ENCODE results near the gene ALKBH3. TPM values are rescaled to one million over a fixed set of nuclear protein-coding genes. Genes with fewer than 3 reads are reported as not detected.

ALKBH3 gene
- total RNA-seq, 1 experiment from 2014 or later: 36.7 TPM

GRCh38 chr11:43832536-43832935 is 48.1 kb upstream of the ALKBH3 start (continued):
- TF ChIP-seq REST (IDR thresholded peaks at IDR 0.05; ENCODE audit: low read depth): no peak
- TF ChIP-seq EZH2phosphoT487 (IDR thresholded peaks at IDR 0.05; ENCODE audit: borderline replicate concordance): no peak
- no peak for TF ChIP-seq SRF (IDR thresholded peaks at IDR 0.05; ENCODE audit: low read depth)
- TF ChIP-seq TCF7L2 (IDR thresholded peaks at IDR 0.05; ENCODE audit: borderline replicate concordance, extremely low read depth, insufficient read depth, insufficient read length): no peak
- no peak for TF ChIP-seq RAD21 (IDR thresholded peaks at IDR 0.05; ENCODE audit: low read depth)
- no peak for TF ChIP-seq CBX3 (IDR thresholded peaks at IDR 0.05; ENCODE audit: low read depth)

GRCh38 chr11:43833657-43834073 is 47.0 kb upstream of the ALKBH3 start:
- POLR2A ChIA-PET: no interaction called here

More at GRCh38 chr11:43833657-43834073, 47.0 kb upstream of the ALKBH3 start:
- Histone ChIP-seq H2AFZ (ENCODE audit: low read depth, low read length, poor library complexity, severe bottlenecking) (no peak overlapping the region), H3K4me3 (replicated peaks in 1 of 2; ENCODE audit: low read depth in 1 of 2, low read length in 2 of 2) (no peak overlapping the region), H3K9ac (ENCODE audit: low read length) (no peak overlapping the region), H3K9me3 (ENCODE audit: control insufficient read depth in 1 of 2, insufficient read depth in 1 of 2, low read depth in 1 of 2, low read length in 2 of 2) (no peaks in the 10 kb centered on the region), H3K9me2 (ENCODE audit: insufficient read depth) (no peaks in the 10 kb centered on the region), H3K27me3 (ENCODE audit: insufficient read depth, low read length) (no peaks in the 10 kb centered on the region), H3K4me1 (ENCODE audit: control insufficient read depth in 1 of 2, insufficient read depth in 2 of 2, low read length in 2 of 2) (peaks cover 24 to 44% of the 10 kb centered on the region in 2 experiments), H3K27ac (ENCODE audit: low read depth, low read length) (no peak overlapping the region), H3K79me2 (ENCODE audit: insufficient read depth, low read length) (no peaks in the 10 kb centered on the region), H3K36me3 (ENCODE audit: control insufficient read depth in 1 of 2, insufficient read depth in 2 of 2, low read length in 2 of 2) (no peaks in the 10 kb centered on the region), H3K4me2 (ENCODE audit: low read length) (no peak overlapping the region), H4K20me1 (ENCODE audit: insufficient read depth) (no peaks in the 10 kb centered on the region)
- ChIA-PET RAD21 (ENCODE audit: low non-redundant PET in 1 of 2, low total read pairs in 2 of 2, uncharacterized antibody in 2 of 2, unreplicated experiment in 2 of 2) (no interaction called here), CTCF (interaction anchor here (1.0 kb wide), 1 partner anchor 8 kb away, joined by 3 read pairs; no protein-coding TSS in a partner anchor)
- intact Hi-C loops (cut with micrococcal nuclease): no loop called here
- BruUV-seq (replicated peaks): no TSS peak
- DNase-seq (ENCODE audit: low read depth, low spot score): no peak
- no peak for ATAC-seq
- TF ChIP-seq ZFX (IDR thresholded peaks at IDR 0.05) (no peak), ELF1 (IDR thresholded peaks at IDR 0.05; ENCODE audit: borderline replicate concordance, low read depth) (no peak), ATF3 (IDR thresholded peaks at IDR 0.05) (no peak), POLR2A (IDR thresholded peaks at IDR 0.05; ENCODE audit: borderline replicate concordance, extremely low read depth, insufficient read depth, insufficient read length) (no peak), RAD21 (IDR thresholded peaks at IDR 0.05; ENCODE audit: low read depth) (no peak)
